KOPT-K1 (cell line): Measurements from ENCODE around the gene TTYH1.
"Not testable (repeated sequence)": the region's sequence is repeated elsewhere in the genome, so short reads cannot be mapped to it uniquely, and the experiment has no call there.

ENCODE experiments used
- H3K27ac ChIP-seq: fragments of 200-600 bp; sonication (generic); 2 replicates; pipeline ENCODE4 v1.5.1; 2016; ENCODE audit warnings: antibody characterized with exemption, mild to moderate bottlenecking, low read depth, low read length; ENCODE audit not compliant: poor library complexity, severe bottlenecking
- H3K36me3 ChIP-seq: fragments of 200-600 bp; sonication (generic); 2 replicates; pipeline ENCODE4 v1.5.1; 2017; ENCODE audit warnings: antibody characterized with exemption, mild to moderate bottlenecking, low read length, moderate library complexity; ENCODE audit not compliant: insufficient read depth
- H3K9me3 ChIP-seq: fragments of 200-600 bp; sonication (generic); 2 replicates; pipeline ENCODE4 v1.5.1; 2017; ENCODE audit warnings: antibody characterized with exemption, low read length, mild to moderate bottlenecking; ENCODE audit not compliant: insufficient read depth, poor library complexity, severe bottlenecking

The TTYH1 gene

DNA sequence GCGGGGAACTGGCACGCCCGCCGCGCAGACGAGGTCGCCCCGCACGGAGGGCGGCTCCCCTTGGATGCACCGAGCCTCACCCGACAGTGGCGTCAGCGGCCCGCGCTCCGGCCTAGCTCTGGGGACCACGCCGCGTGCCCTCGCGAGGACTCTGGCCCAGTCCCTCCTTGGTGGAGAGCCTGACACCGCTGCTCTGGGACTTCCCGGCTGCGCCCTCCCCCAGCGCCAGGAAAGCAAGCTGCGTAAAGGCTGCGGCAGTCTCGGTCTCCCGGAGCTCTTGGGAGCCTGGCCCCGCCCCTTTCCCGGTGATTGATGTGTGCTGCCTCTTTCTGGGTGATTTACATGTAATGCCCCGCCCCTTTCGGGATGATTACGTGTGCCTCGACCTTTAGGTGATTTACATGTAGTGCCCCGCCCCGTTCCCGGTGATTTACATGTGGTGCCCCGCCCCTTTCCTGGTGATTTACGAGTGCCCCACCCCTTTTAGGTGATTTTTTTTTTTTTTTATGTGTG is 48.3 kb downstream of the TTYH1 start, which contains the start of gene LENG9:
Gene LENG9, minus strand, starts transcription at position 248 of the 513 bp plus-strand sequence. CDS start 252 bp downstream, outside the sequence.
- Histone ChIP-seq H3K27ac (peak within 1 kb of the TSS; percentile 47), H3K36me3 (peaks cover 43% of the 10 kb centered on the region), H3K9me3 (no peaks in the 10 kb centered on the region)

DNA sequence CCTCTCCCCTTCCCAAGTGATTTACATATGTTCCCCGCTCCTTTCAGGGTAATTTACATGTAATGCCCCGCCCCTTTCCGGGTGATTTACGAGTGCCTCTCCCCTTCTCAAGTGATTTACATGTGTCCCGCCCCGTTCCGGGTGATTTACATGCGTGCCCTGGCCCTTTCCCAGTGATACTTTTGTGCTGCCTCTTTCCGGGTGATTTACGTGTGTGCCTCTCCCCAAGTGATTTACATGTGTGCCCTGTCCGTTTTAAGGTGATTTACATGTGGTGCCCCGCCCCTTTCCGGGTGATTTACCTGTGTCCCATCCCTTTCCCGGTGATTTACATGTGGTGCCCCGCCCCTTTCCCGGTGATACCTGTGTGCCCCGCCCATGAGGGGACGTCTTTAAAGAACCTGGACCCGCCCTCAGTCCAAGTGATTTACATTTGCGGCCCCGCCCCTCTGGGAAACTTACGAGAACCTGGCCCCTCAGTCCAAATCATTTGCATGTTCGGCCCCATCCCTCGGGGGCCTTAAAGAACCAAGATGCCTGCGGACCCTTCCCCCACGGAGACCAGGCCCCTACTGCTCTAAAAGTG is 48.9 kb downstream of the TTYH1 start:
- Histone ChIP-seq H3K9me3 (no peaks in the 10 kb centered on the region), H3K27ac (peak overlapping the region; percentile 47), H3K36me3 (peaks cover 38% of the 10 kb centered on the region)

DNA sequence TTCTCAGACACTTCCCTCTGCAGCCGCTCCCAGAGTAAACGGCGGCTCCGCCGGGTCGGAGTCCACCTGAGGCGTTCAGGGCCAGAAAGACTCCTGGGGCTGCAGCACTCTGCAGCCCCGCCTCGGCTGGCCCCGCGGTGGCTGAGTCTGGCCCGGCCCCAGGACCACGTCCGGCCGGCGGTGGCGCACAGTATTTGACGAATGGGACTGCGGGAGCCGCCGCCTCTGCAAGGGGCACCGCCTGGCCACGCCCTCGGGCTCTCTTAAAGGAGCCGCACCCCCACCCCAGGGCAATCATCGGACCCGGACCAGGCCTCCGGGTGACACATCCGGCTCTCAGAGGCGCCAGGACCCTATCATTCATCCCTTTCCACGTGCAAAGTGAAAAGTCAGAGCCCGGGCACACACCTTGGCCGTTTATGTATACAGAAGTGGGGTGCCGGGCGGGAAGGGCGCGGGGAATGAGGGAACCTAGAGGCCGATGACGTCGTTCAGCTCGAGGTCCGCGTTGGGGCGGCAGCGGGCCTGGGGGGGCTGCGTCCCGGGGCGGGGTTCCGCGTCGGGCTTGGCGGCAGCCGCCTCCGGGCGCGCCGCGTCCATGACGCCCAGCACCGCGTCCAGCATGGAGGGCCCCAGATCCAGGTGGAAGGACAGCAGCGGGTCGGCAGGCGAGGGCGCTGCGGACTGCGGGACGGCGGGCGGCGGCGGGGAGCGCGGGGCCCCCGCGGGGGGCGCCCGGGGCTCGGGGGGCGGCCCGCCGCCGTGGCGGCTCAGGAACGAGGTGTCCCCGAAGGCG is 49.6 kb downstream of the TTYH1 start:
- peaks cover 31% of the 10 kb centered on the region for H3K36me3 ChIP-seq
- H3K27ac ChIP-seq, result peak overlapping the region; percentile 47
- H3K9me3 ChIP-seq, result no peaks in the 10 kb centered on the region

DNA sequence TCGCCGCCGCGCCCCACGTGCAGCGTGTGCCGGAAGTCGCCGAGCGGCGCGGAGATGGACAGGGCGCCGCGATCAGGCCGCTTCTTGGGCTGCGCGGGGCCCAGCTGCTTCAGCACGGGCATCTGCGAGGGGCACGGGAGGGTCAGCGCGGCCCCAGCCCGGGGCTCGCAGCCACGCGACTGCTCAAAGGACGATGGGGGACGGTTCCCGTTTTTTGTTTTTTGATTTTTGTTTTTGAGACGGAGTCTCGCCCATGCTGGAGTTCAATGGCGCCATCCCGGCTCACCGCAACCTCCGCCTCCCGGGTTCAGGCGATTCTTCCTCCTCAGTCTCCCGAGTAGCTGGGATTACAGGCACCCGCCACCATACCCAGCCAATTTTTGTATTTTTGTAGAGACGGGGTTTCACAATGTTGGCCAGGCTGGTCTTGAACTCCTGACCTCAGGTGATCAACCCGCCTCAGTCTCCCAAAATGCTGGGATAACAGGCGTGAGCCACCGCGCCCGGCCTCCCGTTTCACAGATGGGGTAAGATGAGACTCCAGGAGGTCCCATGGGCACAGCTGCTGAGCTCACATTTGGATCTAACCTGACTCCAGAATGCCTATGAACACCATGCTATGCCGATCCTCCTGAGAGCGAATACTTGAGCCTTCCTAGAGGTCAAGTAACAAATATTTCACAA is 50.3 kb downstream of the TTYH1 start:
- H3K36me3 ChIP-seq, result peaks cover 25% of the 10 kb centered on the region
- H3K9me3 ChIP-seq, result no peaks in the 10 kb centered on the region
- H3K27ac ChIP-seq, result no peak overlapping the region

DNA sequence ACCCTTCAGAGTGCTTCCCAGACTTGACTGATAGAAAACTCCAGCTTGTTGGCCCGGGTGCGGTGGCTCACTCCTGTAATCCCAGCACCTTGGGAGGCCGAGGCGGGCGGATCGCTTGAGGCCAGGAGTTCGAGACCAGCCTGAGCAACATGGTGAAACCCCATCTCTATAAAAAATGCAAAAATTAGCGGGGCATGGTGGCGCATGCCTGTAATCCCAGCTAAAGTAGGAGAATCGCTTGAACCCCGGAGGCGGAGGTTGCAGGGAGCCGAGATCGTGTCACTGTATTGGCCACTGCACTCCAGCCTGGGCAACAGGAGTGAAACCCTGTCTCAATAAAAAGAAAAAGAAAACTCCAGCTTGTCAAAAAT is 50.8 kb downstream of the TTYH1 start:
- not testable (repeated sequence) for H3K9me3 ChIP-seq, H3K27ac ChIP-seq
- H3K36me3 ChIP-seq, result peaks cover 20% of the 10 kb centered on the region

DNA sequence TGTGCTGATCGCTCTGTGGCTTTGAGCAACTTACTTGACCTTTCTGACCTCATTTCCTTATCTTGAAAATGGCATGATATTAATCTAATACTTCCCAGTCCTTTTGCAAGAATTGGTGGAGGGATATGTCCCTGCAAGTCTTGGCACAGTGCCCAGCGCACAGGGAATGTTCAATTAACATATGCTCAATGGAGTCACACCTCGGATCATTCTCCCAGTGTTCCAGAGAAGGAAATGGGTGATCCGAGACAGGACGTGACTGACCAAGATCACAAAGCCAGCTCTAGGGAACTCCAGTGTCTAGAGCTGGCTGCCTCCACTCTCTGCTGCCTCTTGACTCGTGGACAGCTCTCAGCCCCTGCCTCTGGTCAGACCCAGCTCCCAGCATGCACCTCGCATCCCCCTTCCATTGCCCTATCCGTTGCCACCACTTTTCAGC is 54.3 kb downstream of the TTYH1 start:
- Histone ChIP-seq H3K36me3 (no peaks in the 10 kb centered on the region), H3K27ac (no peak overlapping the region), H3K9me3 (no peaks in the 10 kb centered on the region)

DNA sequence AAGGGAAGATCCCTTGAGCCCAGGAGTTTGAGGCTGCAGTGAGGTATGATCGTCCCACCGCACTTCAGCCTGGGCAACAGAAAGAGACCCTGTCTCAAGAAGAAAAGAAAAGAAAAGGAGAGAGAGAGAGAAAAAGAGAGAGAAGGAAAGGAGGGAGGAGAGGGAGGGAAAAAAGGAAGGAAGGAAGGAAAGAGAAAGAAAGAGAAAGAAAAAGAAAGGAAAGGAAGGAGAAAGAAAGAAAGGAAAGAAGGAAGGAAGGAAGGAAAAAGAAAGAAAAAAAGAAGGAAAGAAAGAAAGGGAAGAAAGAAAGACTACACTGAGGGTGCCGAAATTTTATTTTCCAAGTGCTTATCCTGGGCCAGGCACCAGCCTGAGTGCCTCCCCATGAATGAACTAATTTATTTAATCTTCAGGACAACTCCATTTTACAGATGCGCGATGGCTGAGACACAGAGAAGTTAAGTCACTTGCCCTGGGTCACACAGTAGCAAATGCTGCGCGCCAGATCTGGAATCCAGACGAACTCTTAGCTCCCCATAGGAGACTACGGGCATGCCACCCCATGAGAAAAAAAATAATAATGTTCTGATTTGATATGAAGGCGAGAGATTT is 55.1 kb downstream of the TTYH1 start:
- H3K9me3 ChIP-seq, result no peaks in the 10 kb centered on the region
- no peak overlapping the region for H3K27ac ChIP-seq
- H3K36me3 ChIP-seq, result no peaks in the 10 kb centered on the region

DNA sequence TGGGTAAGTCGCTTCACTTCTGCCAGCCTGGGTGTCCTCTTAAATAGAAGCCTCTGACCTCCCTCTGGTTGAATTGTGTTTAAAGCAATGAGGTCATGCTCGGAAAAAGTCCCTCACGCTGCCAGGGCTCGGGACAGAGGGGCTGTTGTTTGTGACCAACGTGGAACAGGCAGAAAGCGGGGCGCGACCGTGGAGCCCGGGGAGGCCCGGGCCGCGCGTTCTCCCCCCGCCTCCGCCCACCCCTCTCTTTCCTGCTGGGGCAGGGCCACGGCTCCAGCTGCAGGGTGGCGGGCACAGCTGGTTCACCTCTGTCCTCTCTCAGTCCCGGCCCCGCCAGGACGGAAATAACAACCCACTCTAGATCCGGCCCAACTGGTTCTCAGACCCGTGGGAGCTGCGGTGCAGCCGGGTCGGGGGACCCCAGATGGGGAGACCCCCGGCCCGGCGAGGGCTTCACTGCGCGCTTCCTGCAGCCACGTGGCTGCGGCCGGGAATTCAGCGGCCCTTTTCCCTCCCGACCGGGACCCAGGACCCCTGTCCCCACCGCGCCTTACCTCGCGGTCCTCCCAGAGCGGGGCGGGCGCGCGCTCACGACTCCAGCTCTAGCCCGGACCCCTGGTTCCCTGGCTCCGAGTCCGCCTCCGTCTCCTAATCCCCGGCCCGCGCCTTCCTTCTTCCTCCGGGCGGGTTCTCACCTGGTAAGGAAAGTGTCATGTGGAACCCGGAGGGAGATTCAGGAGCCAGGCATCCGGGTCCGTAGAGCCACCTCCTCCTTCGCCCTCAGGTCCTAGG is 55.9 kb downstream of the TTYH1 start:
- no peaks in the 10 kb centered on the region for H3K9me3 ChIP-seq
- no peak overlapping the region for H3K27ac ChIP-seq
- H3K36me3 ChIP-seq, result no peaks in the 10 kb centered on the region

DNA sequence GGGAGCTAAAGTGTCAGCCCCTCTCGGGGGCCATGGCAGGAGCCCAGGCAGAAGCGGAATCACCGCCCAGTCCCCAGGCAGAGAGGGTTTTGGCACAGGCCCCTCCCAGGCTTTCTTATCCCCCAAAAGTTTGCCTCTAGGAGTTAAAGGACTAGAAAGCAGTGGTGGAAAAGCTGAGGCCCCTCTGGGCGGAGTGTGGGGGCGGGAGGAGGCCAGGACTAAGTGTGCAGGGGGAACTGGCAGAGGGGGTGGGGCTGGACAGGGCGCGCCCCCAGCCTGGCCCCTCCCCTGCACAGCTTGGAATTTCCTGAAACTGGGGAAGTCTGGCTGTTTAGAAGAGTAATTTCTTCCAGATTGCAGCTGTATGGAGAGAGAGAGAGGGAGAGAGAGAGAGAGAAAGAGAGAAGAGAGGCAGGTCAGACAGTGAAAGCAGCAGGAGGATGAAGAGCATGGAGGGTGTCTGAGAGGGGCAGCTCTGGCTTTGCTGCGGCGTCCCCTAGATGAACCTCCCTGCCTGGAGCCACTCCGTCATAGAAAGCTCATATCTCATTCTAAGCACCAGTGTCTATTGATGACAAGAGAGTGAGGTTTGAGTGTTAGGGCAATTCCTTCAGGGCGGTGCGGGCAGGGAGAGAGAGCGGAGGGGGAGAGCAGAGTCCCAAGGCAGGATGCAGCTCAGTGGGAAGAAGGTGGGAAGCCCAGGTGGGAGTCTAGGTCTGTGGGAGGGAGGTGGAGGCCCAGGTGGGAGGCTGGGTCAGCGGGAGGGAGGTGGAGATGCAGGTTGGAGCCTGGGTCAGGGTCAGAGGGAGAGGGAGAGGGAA is 58.0 kb downstream of the TTYH1 start, which contains the start of gene CDC42EP5:
Gene CDC42EP5, minus strand, starts transcription at position 226 of the 821 bp plus-strand sequence. CDS start 7,749 bp downstream, outside the sequence.
- Histone ChIP-seq H3K9me3 (no peaks in the 10 kb centered on the region), H3K36me3 (no peaks in the 10 kb centered on the region), H3K27ac (no peak within 1 kb of the TSS)

DNA sequence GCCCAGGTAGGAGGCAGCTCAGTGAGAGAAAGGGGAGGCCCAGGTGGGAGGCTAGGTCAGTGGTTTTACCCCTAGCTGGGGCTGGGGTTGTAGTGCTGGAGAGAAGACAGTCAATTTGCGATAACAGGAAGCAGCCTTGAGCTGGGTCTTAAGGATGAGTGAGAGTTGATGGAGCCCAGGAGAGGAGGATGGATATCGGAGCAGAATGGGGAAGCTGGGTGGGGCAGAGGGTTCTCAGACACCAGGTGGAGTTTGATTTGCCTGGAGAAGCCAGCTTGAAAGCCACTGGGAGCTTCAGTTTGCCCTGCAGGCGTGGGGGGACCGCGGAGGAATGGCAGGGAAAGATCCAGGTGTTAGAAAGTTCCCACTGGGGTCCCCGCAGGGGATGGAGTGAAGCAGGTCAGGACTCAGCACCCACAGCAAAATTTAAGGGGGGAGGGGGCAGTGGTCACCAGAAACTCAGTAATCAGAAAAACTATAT is 58.7 kb downstream of the TTYH1 start:
- H3K27ac ChIP-seq, result no peak overlapping the region

DNA sequence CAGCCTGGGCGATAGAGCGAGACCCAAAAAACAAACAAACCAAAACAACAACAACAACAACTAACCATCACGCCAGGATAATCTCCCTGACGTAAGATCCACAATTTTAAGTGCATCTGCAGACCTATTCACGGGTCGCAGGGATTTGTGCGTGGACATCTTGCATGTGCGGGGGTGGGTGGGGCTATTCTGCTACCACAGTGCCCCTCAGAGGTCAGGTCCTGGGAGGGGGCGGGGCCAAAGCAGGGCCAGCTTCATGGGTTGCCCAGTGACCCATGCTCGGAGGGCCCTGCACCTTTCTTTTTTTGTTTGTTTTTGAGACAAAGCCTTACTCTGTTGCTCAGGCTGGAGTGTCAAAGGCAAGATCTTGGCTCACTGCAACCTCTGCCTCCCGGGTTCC is 60.4 kb downstream of the TTYH1 start:
- H3K36me3 ChIP-seq, result no peaks in the 10 kb centered on the region
- no peaks in the 10 kb centered on the region for H3K9me3 ChIP-seq

More for the DNA sequence above, 58.7 kb downstream of the TTYH1 start:
- Histone ChIP-seq H3K36me3 (no peaks in the 10 kb centered on the region), H3K9me3 (no peaks in the 10 kb centered on the region)

DNA sequence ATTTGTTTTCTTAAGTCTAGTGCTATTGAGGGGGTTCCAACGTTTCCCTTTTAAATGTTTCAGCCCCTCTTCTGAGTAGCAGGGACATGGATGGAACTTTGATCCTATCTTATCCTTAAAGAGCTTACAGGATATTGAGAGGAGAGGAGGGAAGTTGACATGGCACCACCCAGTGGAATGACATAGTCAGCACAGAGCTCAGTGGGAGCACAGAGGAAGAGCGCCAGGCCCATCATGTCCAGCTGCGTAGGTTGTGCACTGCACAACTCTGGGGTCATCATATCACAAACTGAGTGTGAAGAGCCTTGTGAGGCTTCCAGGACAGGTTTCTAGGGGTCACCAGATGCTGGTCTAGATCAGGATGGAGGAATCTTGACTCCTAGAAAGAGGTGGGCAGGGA is 62.4 kb downstream of the TTYH1 start:
- no peak overlapping the region for H3K27ac ChIP-seq
- no peaks in the 10 kb centered on the region for H3K36me3 ChIP-seq
- H3K9me3 ChIP-seq, result no peaks in the 10 kb centered on the region

More for the DNA sequence above, 60.4 kb downstream of the TTYH1 start:
- H3K27ac ChIP-seq, result no peak overlapping the region

DNA sequence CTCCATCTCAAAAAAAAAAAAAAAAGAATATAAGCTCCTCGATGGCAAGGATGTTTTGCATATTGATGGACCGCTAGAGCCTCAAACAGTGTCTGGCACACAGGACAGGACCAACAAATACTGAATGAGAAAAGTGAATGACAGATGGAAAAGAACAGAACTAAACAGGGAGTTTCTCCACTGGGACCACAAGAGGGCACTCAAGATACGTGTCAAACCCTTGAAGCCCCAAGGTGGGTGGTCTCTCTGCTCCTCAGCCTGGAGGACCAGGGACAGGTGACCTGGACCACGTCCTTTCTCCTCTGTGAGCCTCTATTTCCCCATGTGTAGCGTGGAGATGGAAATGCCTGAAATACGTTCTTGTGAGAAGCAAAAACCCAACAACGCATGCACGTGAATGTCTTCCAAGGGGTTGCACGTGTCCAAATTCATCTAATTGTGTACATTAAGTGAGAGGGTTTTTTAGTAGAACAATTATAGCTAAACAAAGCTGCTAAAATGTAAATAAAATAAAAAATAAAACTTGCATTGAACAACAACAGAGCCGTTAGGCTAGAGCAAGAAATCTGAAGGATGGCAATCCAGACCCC is 63.5 kb downstream of the TTYH1 start:
- Histone ChIP-seq H3K36me3 (no peaks in the 10 kb centered on the region), H3K9me3 (no peaks in the 10 kb centered on the region), H3K27ac (no peak overlapping the region)
